T-helper 1 cell (primary cell): ENCODE data around the gene NECAB3.
"Not testable (repeated sequence)": the region's sequence is repeated elsewhere in the genome, so short reads cannot be mapped to it uniquely, and the experiment has no call there.

Experiments used
- DNase-seq, 5 donors: peaks; one replicate each; pipeline ENCODE4 v3.0.0-alpha.2; 2012 to 2020

NECAB3 gene

GRCh38 chr20:33648396-33649004 lies 25.7 kb downstream of the NECAB3 start:
- no peak for DNase-seq

GRCh38 chr20:33647603-33648395 lies 26.4 kb downstream of the NECAB3 start:
- peak in 1 of 5 donors; percentile 29 for DNase-seq

GRCh38 chr20:33646959-33647602 lies 27.1 kb downstream of the NECAB3 start:
- not testable (repeated sequence) for DNase-seq

GRCh38 chr20:33646191-33646590 lies 28.0 kb downstream of the NECAB3 start:
- peak in 1 of 5 donors; percentile 1 for DNase-seq

GRCh38 chr20:33645396-33645795 lies 28.8 kb downstream of the NECAB3 start:
- no peak for DNase-seq

- no peak for DNase-seq
Measured at GRCh38 chr20:33645072-33645358, 29.2 kb downstream of the NECAB3 start.

GRCh38 chr20:33644313-33645071 lies 29.7 kb downstream of the NECAB3 start:
- DNase-seq, result no peak

- no peak for DNase-seq
Measured at GRCh38 chr20:33640287-33640686, 33.9 kb downstream of the NECAB3 start.

GRCh38 chr20:33636776-33637175 lies 37.5 kb downstream of the NECAB3 start:
- DNase-seq, result no peak

GRCh38 chr20:33635341-33635740 lies 38.9 kb downstream of the NECAB3 start:
- DNase-seq, result no peak

GRCh38 chr20:33631910-33632309 lies 42.3 kb downstream of the NECAB3 start:
- DNase-seq, result not testable (repeated sequence)

- no peak for DNase-seq
Measured at GRCh38 chr20:33630507-33630906, 43.7 kb downstream of the NECAB3 start.

- no peak for DNase-seq
Measured at GRCh38 chr20:33629979-33630378, 44.2 kb downstream of the NECAB3 start.

- no peak for DNase-seq
Measured at GRCh38 chr20:33629533-33629932, 44.7 kb downstream of the NECAB3 start.

- no peak for DNase-seq
Measured at GRCh38 chr20:33627577-33628216, 46.5 kb downstream of the NECAB3 start.

GRCh38 chr20:33626190-33626589 lies 48.0 kb downstream of the NECAB3 start:
- no peak for DNase-seq

GRCh38 chr20:33624399-33624798 lies 49.8 kb downstream of the NECAB3 start:
- peak in 1 of 5 donors; percentile 20 for DNase-seq

- no peak for DNase-seq
Measured at GRCh38 chr20:33622705-33623365, 51.4 kb downstream of the NECAB3 start.

- no peak for DNase-seq
Measured at GRCh38 chr20:33621717-33622400, 52.4 kb downstream of the NECAB3 start.

GRCh38 chr20:33612001-33612400 lies 62.2 kb downstream of the NECAB3 start:
- no peak for DNase-seq

- DNase-seq, result no peak
Measured at GRCh38 chr20:33611106-33611505, 63.1 kb downstream of the NECAB3 start.

- no peak for DNase-seq
Measured at GRCh38 chr20:33609504-33609903, 64.7 kb downstream of the NECAB3 start.
